GM04503 (cell line): ENCODE data around the gene STMP1.
"Not testable (repeated sequence)": the region's sequence is repeated elsewhere in the genome, so short reads cannot be mapped to it uniquely, and the experiment has no call there.

Experiments used
- DNase-seq: peaks from one replicate; pipeline ENCODE4 v3.0.0-alpha.2; 2012; ENCODE audit warnings: low read depth

Gene STMP1

DNA sequence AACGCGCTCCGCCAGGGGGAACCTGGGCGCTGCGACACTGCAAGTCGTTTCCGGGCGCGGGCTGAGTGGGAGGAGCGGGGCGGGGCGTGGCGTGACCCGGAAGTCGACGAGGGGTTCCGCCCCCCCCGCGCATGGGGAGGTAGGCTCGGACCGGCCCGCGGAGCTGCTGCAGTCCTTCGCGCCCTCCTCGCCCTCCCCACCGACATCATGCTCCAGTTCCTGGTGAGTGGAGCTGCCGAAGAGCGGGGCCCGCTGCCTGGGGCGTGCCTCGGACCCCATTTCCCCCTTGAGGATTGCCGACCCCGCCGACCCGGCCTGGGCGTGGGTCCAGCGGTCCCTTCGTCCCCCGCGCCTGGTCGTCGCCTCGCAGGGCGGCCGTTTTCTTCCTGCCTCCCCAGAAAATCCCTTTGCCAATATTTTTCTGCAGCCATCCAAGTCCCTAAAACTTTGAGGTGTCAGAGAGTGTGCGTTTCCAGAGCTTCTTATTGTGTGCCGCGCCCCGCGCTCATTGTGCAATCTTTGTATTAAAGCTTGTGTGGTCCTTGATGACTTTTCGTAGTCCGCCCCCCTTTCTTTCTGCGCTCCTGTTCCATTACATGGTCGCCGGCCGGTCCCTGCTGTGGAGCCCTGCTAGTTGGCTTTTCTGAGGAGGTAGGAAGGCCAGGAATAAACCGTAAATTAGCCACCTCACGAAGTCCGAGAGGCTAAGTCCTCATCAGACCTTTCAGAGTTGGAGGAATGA is at the start of gene STMP1:
TSS of gene STMP1 (plus strand) at position 142 of the 742 bp plus-strand sequence.
- DNase-seq = no peak

DNA sequence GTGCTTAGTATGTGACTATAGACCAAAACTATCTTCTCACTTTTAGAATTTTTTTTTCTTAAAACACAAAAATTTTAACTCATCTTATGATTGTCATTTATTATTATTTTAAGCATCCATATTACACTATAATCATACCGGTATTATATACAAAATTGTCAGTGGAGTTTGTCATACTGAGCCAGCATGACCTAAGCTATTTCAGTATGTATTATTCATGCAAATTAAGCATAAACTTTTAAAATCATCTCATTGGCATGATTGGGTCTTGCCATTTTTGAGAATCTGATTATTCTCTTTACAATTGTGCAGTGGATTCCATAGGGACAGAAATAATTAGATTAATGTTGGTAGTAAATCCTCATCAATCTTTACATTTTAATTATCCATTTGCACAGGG is 46.2 kb upstream of the STMP1 start:
- DNase-seq = no peak

DNA sequence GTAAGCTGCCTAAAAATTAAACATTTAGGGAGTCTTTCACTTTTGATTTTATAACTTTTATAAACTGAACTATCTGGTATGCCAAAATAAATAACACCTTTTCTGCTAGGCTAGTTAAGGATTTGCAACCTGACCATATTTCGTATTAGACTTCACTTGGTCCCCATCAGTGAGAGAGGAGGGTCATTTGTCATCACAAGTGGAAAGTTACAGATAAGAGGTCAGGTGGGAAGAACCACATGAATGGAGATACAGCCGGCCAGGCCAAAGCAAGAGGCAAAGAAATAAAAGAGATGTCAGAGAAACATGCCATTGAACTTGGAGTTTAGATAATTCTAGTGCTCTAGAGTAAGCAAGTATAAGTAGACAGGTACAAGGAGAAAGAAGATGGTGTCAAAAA is 44.5 kb upstream of the STMP1 start:
- DNase-seq = no peak

DNA sequence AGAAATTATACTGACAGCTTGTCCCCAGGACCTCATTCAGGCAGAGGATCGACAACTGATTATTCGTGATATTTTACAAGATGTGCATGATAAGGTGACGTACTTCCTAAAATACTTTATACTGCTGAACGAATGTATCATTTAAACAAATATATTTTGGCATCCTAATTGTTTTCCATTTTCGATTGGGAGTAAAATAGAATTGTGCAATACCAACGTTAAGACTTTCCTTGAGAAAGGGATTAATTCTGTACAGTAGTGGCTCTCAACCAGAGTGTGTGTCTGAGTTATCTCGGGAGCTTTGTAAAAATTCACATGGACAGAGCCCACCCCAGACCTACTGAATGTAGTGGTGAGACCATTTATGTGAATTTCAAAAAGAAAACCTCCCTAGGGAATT is 43.8 kb upstream of the STMP1 start:
- DNase-seq = no peak

DNA sequence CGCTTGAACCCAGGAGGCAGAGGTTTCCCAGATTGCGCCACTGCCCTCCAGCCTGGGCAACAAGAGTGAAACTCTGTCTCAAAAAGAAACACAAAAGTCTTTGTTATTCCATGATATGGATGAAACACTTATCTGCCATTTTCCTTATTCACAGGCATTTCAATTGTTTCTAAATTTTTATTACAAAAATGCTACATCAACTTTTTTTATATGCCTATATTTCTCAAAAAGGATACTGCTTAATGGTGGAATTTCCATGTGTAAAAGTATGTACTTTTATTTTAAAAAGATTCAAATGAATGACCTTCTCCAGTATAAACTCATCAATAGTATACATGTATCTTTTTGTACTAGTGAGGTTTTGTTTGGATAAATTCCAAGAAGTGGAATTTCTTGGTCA is 41.9 kb upstream of the STMP1 start:
- DNase-seq = no peak

DNA sequence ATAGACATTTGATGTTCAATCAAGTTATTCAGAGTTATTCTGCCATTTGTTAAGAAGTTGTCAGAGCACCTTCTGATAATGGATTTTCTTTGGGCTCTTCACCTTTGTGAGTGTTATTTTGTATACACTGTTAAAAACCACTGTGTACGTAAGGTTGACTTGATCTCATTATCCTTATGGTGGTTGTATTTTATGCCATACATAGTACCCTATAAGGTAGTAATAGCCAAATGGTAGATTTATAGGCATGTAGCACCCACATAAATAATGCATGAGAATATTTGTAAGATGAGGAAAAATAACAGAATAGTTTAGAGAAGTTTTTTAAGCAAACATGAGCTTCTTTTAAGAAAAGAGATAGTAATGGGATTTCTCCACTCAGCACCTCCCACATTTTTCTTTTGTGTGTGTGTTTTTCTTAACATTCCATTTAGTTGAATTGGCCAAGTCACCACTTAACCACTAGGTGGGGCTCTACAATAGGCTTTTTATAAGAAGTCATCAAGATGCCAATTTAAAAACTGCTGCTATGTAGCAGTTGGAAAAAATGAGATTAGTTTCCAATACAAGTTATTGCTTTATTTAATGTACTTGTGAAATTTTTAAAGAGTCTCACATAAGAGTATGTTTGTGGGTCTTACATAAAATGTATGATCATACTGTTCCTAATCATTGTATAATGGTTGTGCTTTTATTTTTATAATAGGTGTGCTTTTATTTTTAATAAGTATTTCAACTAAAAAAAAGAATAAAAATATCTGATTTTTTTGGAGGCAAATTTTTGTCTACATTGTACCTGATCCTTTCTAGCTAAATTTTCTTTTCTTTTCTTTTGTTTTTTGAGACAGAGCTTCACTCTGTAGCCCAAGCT is 41.1 kb upstream of the STMP1 start:
- DNase-seq = peak; percentile 65

DNA sequence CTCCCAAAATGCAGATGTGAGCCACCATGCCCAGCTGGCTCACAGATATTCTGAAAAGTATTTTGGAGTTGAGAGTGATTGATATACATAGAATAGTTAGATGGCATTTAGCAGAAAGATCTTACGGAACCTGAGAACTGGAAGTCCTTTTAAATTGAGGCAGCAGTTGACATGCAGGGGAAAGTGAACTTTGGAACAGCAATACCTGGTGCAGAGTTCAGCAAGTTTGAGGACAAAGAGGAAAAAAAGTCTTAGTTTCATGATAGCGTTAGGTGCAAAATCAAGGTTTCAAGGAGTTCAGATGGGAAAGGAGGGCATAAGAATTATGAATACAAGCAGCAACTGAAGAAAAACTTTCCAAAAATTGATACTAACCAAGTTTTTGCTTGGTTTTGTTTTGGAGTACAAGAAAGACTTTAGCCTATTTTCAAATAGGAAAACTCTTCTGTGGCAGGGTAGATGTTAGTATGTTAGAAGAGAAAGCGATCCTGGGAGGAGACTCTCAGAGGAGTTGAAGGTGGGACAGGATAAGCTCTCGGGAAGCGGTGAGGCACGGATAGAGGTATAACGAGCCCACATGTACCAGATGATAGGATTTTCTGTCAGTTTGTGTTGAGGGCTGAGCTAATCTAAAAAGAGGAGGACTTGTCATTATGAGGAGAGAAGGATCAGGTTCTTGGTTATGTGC is 28.0 kb upstream of the STMP1 start:
- DNase-seq = no peak

DNA sequence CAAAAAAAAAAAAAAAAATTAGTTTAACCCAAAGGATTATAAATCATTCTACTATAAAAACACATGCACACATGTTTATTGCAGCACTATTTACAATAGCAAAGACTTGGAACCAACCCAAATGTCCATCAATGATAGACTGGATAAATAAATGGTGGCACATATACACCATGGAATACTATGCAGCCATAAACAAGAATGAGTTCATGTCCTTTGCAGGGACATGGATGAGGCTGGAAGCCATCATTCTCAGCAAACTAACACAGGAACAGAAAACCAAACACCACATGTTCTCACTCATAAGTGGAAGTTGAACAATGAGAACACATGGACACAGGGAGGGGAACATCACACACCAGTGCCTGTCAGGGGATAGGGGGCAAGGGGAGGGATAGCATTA is 22.6 kb upstream of the STMP1 start:
- DNase-seq = not testable (repeated sequence)

DNA sequence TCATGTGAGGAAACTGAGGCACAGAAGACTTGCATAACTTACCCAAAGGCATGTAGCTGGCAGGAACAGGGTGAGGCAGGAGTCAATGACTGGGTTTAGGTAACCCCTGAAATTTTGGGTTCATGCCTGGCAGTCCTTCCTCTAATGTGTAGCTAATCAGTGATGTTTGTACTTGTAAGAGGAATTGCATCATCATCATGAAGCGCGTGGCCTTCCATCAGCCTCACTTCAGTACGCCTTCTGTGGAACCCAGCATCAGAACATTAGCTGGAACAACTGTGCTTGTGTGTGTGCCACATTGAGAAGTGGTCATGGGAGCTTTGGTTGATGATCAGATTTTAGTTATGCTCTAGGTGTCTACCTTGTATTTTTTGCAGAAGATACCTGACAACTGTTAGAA is 18.2 kb upstream of the STMP1 start:
- no peak for DNase-seq

DNA sequence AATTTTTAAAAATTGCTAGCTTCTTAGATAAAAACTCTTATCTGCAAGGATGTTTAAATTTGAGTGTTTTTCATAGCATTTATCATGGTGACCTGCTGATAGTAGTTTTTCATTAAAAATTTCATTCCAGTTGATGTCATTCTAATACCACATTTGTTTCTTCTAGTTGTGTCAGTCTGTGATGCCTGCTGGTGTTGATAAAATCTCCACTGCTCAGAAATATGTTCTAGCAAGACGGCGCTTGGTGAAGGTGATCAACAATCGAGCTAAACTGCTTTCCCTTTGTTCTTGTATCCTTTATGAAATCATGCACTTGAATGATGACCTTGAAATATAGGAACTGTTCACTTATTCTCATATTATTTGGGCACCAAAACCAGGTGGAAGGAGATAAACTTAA is 17.6 kb upstream of the STMP1 start:
- DNase-seq = no peak

DNA sequence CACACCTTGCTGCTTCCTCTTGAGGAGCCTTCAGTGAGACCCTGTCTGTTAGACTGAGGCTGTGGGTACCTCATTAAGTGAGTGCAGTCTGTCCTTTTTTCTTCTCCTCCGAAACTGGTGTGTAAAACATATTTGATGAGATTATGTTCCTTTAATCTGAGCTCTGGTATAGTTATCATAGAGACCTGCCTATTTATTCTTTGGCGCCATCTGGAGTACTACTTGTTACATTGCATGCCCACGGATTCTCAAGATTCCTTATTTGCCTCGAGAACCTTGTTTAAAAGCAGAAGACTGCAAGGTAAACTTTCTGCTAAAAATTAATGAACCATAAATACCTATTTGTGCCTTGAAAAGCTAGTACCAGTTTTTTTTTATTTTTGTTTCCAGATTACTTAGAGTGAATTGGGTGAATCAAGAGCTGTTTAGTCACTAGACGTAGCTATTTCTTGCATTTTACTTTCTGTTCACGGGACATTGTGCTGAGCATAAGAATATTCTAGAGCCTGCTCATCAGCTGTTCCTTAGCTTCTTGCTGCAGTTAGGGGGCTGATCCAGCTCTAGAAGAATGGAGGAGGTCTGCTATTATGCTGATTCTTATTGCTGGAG is 16.9 kb upstream of the STMP1 start:
- no peak for DNase-seq

DNA sequence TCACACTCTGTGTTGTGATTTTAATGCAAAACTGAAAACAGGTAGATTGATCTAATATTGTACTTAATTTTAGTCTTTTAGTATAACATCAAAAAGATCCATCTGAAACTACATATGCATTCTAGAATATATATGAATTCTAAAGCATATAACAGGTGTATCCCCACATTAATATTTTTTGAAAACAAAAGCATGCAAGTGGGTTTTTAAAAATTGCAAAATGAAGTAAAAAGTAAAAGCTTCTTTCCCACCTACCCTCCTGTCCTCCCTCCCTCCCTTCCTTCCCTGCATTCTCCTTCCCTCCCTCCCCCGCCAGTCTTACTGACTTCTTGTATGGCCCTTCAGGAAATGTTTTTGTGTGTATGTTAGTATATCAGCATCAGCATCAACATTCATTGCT is 14.6 kb upstream of the STMP1 start:
- no peak for DNase-seq

DNA sequence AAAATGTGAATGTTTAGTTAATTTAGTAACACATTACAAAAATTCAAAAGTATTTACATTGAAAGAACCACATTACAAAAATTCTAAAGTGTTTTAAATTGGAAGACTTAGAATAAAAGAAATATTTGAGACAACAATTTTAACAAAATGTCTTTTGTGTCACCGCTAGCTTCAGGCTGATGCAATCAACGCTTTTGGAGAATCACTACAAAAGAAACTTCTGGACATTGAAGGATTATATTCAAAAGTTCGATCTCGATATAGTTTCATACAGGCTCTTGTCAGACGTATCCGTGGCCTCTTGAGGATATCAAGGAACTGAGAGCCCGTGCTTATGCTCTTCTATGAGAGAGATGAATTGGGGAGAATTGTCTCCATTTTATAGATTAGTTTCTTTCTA is 14.1 kb upstream of the STMP1 start:
- no peak for DNase-seq

DNA sequence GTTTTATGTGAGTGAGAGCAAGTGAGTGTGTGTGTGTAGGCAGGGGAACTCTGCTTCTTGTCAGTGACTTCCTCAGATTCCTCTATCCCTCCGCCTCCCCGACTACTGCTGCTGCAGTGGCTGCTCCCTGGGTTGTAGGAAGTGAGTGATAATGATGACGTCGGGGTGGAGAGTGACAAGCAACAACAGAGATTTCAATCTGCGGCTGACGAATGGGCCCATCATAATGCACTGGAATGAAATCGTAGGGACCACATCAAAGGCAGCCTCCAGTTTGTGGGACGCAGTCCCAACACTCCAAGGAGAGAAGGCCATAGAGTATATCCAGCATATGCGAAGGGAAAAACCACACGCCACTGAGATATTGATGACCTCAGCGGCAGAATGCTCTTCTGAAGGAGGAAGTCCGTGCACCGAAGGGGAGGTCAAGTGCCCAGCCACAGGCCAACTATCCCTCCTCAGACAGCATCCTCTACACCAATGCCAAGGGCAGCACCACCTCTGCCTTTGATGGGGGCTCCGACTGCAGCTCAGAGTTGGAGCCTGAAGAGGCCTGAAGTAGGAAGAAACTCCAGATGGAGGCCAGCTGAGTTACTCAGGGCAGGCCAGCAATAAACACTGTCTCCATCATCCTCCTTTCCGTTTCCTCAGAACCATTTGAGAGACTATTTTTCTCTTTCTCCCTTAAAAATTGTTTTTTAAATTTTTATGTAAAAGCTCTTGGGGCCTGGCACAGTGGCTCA is 11.3 kb upstream of the STMP1 start:
- DNase-seq = peak; percentile 62

DNA sequence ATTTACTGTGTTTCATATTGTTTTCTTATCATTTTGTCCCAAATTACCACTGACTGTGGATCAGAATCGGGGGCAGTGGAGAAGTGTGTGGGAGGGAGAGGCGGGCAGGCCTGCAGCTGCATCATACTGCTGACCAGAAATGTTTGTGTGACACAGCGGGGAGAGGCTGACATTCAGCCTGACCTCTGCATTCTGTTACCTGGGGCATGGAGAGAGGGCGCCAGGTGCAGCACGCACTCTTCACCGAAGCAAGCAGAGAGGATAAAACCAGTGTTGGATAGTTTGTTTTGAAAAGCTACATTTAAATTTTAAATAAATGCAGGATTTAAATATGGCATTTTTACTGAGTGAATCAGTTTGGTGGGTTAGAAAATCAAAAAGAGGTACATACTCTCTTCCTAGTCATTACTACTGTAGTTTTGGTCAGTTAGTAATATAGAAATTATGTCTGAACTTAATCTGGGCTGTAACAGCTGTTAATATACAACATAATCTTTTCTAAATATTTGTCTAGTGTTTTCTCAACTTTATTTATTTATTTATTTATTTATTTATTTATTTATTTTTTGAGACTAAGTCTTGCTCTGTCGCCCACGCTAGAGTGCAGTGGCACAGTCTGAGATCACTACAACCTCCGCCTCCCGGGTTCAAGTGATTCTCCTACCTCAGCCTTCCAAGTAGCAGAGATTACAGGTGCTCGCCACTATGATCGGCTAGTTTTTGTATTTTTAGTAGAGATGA is 8.8 kb upstream of the STMP1 start:
- no peak for DNase-seq

DNA sequence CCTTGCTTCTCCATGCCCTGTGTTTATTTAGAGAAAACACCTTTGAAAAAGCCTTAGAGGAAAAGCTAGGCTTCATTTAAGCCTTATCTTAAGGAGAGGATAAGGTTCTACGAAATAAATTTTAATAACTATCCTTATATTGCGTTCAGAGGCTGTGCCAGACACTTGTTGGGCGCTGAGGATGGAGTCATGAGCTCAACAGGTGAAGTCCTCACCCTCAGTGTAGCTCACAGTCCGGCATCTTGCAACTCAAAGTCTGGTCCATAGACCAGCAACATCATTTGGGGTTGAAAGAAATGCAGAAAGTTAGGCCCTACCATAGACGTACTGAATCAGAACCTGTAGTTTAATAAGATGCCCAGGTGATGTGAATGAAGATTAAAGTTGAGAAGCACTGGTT is 3.8 kb upstream of the STMP1 start:
- DNase-seq = no peak

DNA sequence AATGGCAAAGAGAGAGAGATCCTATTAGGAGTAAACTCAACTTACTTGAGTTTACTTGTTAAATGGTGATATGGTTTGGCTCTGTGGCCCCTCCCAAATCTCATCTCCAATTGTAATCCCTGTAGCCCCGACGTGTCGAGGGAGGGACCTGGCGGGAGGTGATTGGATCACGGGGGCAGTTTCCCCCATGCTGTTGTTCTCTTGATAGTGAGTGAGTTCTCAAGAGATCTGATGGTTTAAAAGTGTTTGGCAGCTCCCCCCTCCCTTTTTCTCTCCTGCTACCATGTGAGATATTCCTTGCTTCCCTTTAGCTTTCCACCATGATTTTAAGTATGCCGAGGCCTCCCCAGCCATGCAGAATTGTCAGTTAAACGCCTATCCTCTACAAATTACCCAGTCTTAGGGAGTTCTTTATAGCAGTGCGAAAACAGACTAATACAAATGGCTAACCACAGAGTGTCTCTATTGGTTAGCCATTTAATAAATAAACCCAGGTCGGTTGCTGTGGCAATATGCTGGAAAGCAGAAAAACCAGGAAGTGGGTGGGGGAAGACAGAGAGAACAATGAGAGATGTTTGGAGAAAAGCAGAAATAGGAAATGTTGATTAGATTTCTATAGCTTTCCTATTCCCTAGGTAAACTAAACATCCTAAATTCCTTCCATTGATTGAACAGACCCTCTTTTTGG is 3.0 kb upstream of the STMP1 start:
- no peak for DNase-seq

DNA sequence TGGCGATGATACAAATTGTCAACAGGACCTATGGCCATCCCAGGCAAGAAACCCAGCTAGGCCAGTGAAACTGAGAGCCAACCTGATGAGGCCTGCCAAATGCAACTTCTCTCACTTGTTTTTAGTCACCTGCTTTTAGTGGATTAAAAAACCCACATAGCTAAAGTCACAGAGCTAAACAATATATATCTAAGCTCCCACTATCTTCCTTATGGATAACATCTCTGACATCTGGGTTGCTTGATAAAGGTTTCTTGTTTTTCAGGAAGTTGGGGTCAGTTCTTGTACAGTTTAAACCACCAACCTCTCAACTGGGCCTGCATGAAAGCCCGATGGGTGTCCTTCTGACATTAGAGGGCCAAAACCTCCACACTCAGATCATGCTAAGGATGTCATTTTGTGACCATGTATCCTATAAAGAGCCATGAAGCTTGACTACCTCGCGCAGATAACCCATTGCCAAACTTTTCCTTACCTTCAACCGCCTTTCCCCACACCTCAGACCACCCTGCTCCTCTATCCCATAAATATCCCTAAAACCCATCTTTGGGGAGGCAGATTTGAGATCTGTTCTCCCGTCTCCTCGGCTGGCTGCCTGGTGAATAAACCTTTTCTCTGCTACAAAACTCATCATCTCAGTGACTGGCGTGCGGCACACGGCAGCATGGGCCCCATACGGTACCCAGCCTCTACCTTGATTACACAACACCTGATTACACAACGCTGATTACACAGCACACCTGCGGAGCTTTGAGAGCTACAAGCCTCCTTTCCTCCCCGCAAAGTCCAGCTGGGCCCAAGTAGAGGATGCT is 797 bp upstream of the STMP1 start:
- no peak for DNase-seq

DNA sequence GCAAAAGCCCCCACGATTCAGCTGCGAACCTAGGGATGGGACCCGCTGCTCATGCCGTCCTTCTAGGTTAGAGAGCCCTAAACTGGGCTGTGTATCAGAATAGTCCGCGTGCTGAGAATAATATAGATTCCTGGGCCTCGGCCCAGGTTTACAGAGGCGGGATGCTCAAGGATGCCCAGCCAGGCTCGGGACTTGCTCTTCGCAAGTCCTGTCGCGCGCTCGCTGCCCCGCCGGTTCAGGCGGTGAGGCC is 266 bp upstream of the STMP1 start:
- no peak for DNase-seq

DNA sequence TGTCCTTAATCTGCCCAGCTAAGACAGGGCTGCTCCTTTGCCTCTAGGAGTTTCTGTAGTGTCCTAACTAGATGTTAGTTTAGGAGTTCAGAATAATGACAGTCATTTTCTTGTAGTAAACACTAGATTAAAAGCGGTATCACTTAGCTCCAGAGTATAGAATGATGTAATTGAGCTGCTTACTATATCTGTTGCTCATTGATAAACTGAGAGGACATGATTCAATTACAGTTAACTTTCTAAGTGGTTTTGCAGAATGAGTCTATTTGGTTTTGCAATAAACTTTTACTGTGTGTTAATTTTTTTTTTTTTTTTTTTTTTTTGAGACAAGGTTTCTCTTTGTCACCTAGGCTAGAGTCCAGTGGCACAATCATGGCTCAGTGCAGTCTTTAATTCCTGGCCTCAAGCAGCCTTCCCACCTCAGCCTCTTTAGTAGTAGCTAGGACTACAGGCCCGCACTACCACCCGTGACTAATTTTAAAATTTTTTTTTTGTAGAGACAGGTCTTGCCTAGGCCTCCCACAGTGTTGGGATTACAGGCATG is 1.8 kb downstream of the STMP1 start:
- no peak for DNase-seq
